ENCODE data around the gene RAET1G.

- TF ChIP-seq, protein P1, sequence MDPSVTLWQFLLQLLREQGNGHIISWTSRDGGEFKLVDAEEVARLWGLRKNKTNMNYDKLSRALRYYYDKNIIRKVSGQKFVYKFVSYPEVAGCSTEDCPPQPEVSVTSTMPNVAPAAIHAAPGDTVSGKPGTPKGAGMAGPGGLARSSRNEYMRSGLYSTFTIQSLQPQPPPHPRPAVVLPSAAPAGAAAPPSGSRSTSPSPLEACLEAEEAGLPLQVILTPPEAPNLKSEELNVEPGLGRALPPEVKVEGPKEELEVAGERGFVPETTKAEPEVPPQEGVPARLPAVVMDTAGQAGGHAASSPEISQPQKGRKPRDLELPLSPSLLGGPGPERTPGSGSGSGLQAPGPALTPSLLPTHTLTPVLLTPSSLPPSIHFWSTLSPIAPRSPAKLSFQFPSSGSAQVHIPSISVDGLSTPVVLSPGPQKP (IDR thresholded peaks at IDR 0.05; ENCODE audit: low read depth, low read length) = no peak
- TF ChIP-seq, protein P2, sequence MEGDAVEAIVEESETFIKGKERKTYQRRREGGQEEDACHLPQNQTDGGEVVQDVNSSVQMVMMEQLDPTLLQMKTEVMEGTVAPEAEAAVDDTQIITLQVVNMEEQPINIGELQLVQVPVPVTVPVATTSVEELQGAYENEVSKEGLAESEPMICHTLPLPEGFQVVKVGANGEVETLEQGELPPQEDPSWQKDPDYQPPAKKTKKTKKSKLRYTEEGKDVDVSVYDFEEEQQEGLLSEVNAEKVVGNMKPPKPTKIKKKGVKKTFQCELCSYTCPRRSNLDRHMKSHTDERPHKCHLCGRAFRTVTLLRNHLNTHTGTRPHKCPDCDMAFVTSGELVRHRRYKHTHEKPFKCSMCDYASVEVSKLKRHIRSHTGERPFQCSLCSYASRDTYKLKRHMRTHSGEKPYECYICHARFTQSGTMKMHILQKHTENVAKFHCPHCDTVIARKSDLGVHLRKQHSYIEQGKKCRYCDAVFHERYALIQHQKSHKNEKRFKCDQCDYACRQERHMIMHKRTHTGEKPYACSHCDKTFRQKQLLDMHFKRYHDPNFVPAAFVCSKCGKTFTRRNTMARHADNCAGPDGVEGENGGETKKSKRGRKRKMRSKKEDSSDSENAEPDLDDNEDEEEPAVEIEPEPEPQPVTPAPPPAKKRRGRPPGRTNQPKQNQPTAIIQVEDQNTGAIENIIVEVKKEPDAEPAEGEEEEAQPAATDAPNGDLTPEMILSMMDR (IDR thresholded peaks at IDR 0.05) = no peak
- TF ChIP-seq MAX (IDR thresholded peaks at IDR 0.05) = no peak
- no peak for TF ChIP-seq REST (IDR thresholded peaks at IDR 0.05)
Measured at GRCh38 chr6:149905911-149906371, 17.0 kb downstream of the RAET1G start.
